Natural killer cell (primary cell): Measurements from ENCODE around the gene PAQR8. TPM values are rescaled to one million over a fixed set of nuclear protein-coding genes. Genes with fewer than 3 reads are reported as not detected.

Experiments
- ATAC-seq, 3 donors: fragments of 150-1000 bp in 2 of 3; fragments of 200-7000 bp in 1 of 3; cut with Tn5 transposase; 1 replicate in 1 of 3; 2 replicates in 2 of 3; pipeline ENCODE4 v1.10.0; 2021; ENCODE audit warnings: mild to moderate bottlenecking in 2 of 3, moderate library complexity in 2 of 3
- DNase-seq, 2 donors: peaks; one replicate each; pipeline versions ENCODE4 v3.0.0 to v3.0.0-alpha.2; 2013 to 2021; ENCODE audit warnings: mixed read lengths in 1 of 2
- H3K27ac ChIP-seq: one replicate; pipeline ENCODE4 v1.5.1; 2013; ENCODE audit warnings: mild to moderate bottlenecking, low read length
- H3K27me3 ChIP-seq: one replicate; pipeline ENCODE4 v1.6.1; 2013; ENCODE audit warnings: low read length; ENCODE audit not compliant: control insufficient read depth, insufficient read depth
- H3K36me3 ChIP-seq: one replicate; pipeline ENCODE4 v1.6.1; 2013; ENCODE audit warnings: low read length; ENCODE audit not compliant: control insufficient read depth, insufficient read depth
- H3K4me1 ChIP-seq: one replicate; pipeline ENCODE4 v1.6.1; 2013; ENCODE audit warnings: low read length; ENCODE audit not compliant: control insufficient read depth, insufficient read depth
- H3K4me3 ChIP-seq: one replicate; pipeline ENCODE4 v1.5.1; 2013; ENCODE audit warnings: low read length
- H3K9me3 ChIP-seq: one replicate; pipeline ENCODE4 v1.6.1; 2013; ENCODE audit warnings: low read length; ENCODE audit not compliant: control insufficient read depth, insufficient read depth
- H3K27ac Mint-ChIP-seq, 2 donors: one replicate each; pipeline ENCODE4 v1.8.0; 2022; ENCODE audit warnings: mild to moderate bottlenecking in 2 of 2, mixed read lengths in 2 of 2, moderate library complexity in 1 of 2
- H3K27me3 Mint-ChIP-seq, 2 donors: one replicate each; pipeline ENCODE4 v1.8.0; 2022; ENCODE audit warnings: low read depth in 2 of 2, mixed read lengths in 2 of 2
- H3K36me3 Mint-ChIP-seq: one replicate; pipeline ENCODE4 v1.8.0; 2022; ENCODE audit warnings: mixed read lengths
- H3K4me1 Mint-ChIP-seq, 2 donors: one replicate each; pipeline ENCODE4 v1.8.0; 2022; ENCODE audit warnings: mixed read lengths in 2 of 2
- H3K4me3 Mint-ChIP-seq: one replicate; pipeline ENCODE4 v1.8.0; 2022; ENCODE audit warnings: mild to moderate bottlenecking, moderate library complexity, mixed read lengths
- H3K9me3 Mint-ChIP-seq, 2 donors: one replicate each; pipeline ENCODE4 v1.8.0; 2022; ENCODE audit warnings: mixed read lengths in 2 of 2
- CTCF ChIP-seq: fragments of 200-600 bp; IDR thresholded peaks from one replicate; pipeline ENCODE4 v1.8.0; 2022; ENCODE audit warnings: antibody characterized with exemption
- WGBS: methylation state at CpG from one replicate; pipeline ENCODE4 v1.1.7; 2013; ENCODE audit warnings: missing lambda C conversion rate; ENCODE audit not compliant: insufficient coverage; 5-methylcytosine and 5-hydroxymethylcytosine counted together
- intact Hi-C: fragments of 100-400 bp; cut with micrococcal nuclease; formaldehyde crosslinking; loops from one replicate; pipeline ENCODE4 v1.14.2; 2022
- total RNA-seq, 4 donors: library from RNA; stranded (reverse); fragments of 120-200 nt in 1 of 4; gene quantifications; one replicate each; pipeline versions ENCODE4 v1.2.3 to v1.2.4, GENCODE V29; 2013 to 2022

Gene PAQR8
- total RNA-seq, 3 donors from 2014 or later (not counting 1 experiment from before 2014, with no cell fraction given): 2.4 to 5.0 (median 4.6) TPM

GRCh38 chr6:52351879-52352238 lies 10.1 kb upstream of the PAQR8 start:
- DNase-seq: no peak
- TF ChIP-seq CTCF: no peak
- Histone ChIP-seq H3K4me1 (peaks cover 4% of the 10 kb centered on the region), H3K36me3 (no peaks in the 10 kb centered on the region), H3K27ac (peak overlapping the region; percentile 5), H3K9me3 (no peaks in the 10 kb centered on the region), H3K27me3 (no peaks in the 10 kb centered on the region), H3K4me3 (no peak overlapping the region)
- no peak for ATAC-seq
- Mint-ChIP-seq H3K9me3 (no peaks in the 10 kb centered on the region), H3K27ac (peak overlapping the region in 1 of 2 donors; percentile 10), H3K27me3 (peaks cover 0 to 3% of the 10 kb centered on the region in 2 donors), H3K36me3 (no peaks in the 10 kb centered on the region), H3K4me3 (peak overlapping the region; percentile 21), H3K4me1 (peaks cover 17 to 22% of the 10 kb centered on the region in 2 donors)
- WGBS: 83% methylated on average over 1 of the region's 1 CpG
- intact Hi-C loops: no loop called here

- Histone ChIP-seq H3K4me1 (peaks cover 4% of the 10 kb centered on the region), H3K9me3 (no peaks in the 10 kb centered on the region), H3K4me3 (no peak overlapping the region), H3K27me3 (no peaks in the 10 kb centered on the region), H3K27ac (peak overlapping the region; percentile 5), H3K36me3 (no peaks in the 10 kb centered on the region)
- Mint-ChIP-seq H3K27ac (peak overlapping the region in 1 of 2 donors; percentile 10), H3K36me3 (no peaks in the 10 kb centered on the region), H3K4me1 (peaks cover 17 to 22% of the 10 kb centered on the region in 2 donors), H3K27me3 (peaks cover 0 to 1% of the 10 kb centered on the region in 2 donors), H3K4me3 (no peak overlapping the region), H3K9me3 (no peaks in the 10 kb centered on the region)
- peak; percentile 53 to 67 (median 67) for ATAC-seq
- intact Hi-C loops: no loop called here
- TF ChIP-seq CTCF: no peak
- WGBS: 34% methylated on average over 5 of the region's 5 CpGs
- DNase-seq: no peak
These were observed 9.5 kb upstream of the PAQR8 start for GRCh38 chr6:52352239-52353018.

- no peaks in the 10 kb centered on the region for H3K9me3 ChIP-seq
- intact Hi-C loops: no loop called here
- no peak for DNase-seq
These were observed 5.9 kb upstream of the PAQR8 start for GRCh38 chr6:52356017-52356416.

More at GRCh38 chr6:52356017-52356416, 5.9 kb upstream of the PAQR8 start:
- H3K9me3 Mint-ChIP-seq: no peaks in the 10 kb centered on the region
- no peak overlapping the region for H3K4me3 Mint-ChIP-seq
- H3K4me1 ChIP-seq: peaks cover 4% of the 10 kb centered on the region
- no peak overlapping the region for H3K4me3 ChIP-seq
- no peak for TF ChIP-seq CTCF
- H3K27me3 ChIP-seq: no peaks in the 10 kb centered on the region
- H3K27me3 Mint-ChIP-seq: no peaks in the 10 kb centered on the region
- no peak overlapping the region for H3K27ac ChIP-seq
- no peak overlapping the region for H3K27ac Mint-ChIP-seq
- no peaks in the 10 kb centered on the region for H3K36me3 Mint-ChIP-seq
- ATAC-seq: no peak
- 30% methylated on average over 2 of the region's 2 CpGs for WGBS
- H3K4me1 Mint-ChIP-seq: peaks cover 17 to 18% of the 10 kb centered on the region in 2 donors
- no peaks in the 10 kb centered on the region for H3K36me3 ChIP-seq
